CD1c-positive myeloid dendritic cell (primary cell): ENCODE data around the gene UNC13B.
A peak's percentile ranks its signal among the peaks of the same experiment; 100 is the strongest.
"Not testable (repeated sequence)": the region's sequence is repeated elsewhere in the genome, so short reads cannot be mapped to it uniquely, and the experiment has no call there.

Source experiments
- DNase-seq: peaks from one replicate; pipeline ENCODE4 v3.0.0-alpha.2; 2016; ENCODE audit errors: extremely low spot score

Gene UNC13B

GRCh38 chr9:35226651-35227050 is 64.8 kb downstream of the UNC13B start:
- no peak for DNase-seq

- no peak for DNase-seq
Observed at GRCh38 chr9:35227284-35227683, 65.5 kb downstream of the UNC13B start.

- DNase-seq, result peak; percentile 7
Observed at GRCh38 chr9:35229066-35229778, 67.4 kb downstream of the UNC13B start.

- DNase-seq, result no peak
Observed at GRCh38 chr9:35229779-35230143, 68.0 kb downstream of the UNC13B start.

- DNase-seq, result no peak
Observed at GRCh38 chr9:35232867-35233544, 71.2 kb downstream of the UNC13B start.

GRCh38 chr9:35236692-35237091 is 74.9 kb downstream of the UNC13B start:
- no peak for DNase-seq

DNA sequence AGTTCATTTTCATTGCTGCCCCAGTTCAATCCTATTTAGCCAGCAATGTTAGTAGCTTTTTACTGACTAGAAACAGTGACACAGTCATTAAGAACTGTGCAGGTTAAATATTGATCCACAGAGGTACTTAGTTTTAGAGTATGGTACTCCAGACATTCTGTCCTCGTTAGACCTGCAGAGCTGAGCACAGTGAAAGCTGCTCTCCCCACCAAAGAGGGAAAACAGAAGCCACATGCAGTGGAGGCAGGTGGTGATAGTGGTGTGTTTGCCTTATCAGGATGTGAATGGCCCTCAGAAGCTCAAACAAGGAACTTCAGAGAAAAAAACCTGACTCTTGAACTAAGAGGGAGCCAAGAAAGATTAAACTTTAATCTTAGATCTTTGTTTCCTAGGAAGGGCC is 75.5 kb downstream of the UNC13B start:
- DNase-seq, result no peak

DNA sequence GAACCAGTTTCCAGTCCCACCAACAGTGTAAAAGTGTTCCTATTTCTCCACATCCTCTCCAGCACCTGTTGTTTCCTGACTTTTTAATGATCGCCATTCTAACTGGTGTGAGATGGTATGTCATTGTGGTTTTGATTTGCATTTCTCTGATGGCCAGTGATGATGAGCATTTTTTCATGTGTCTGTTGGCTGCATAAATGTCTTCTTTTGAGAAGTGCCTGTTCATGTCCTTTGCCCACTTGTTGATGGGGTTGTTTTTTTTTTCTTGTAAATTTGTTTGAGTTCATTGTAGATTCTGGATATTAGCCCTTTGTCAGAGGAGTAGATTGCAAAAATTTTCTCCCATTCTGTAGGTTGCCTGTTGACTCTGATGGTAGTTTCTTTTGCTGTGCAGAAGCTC is 84.1 kb downstream of the UNC13B start:
- not testable (repeated sequence) for DNase-seq

DNA sequence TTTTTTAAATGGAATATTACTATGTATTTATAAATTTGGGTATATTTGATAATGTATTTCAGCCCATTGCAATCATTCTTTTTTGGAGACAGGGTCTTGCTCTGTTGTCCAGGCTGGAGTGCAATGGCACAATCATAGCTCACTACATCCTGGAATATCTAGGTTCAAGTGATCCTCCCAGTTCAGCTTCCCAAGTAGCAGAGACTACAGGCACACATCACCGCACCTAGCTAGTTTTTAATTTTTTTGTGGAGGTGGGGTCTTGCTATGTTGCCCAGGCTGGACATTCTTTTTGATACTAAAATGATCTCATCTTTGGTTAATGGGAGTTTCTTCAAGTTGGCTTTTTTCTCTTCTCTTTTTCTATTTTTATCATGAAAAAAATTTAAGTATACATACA is 91.3 kb downstream of the UNC13B start:
- DNase-seq, result no peak

GRCh38 chr9:35254237-35254636 is 92.4 kb downstream of the UNC13B start:
- no peak for DNase-seq

DNA sequence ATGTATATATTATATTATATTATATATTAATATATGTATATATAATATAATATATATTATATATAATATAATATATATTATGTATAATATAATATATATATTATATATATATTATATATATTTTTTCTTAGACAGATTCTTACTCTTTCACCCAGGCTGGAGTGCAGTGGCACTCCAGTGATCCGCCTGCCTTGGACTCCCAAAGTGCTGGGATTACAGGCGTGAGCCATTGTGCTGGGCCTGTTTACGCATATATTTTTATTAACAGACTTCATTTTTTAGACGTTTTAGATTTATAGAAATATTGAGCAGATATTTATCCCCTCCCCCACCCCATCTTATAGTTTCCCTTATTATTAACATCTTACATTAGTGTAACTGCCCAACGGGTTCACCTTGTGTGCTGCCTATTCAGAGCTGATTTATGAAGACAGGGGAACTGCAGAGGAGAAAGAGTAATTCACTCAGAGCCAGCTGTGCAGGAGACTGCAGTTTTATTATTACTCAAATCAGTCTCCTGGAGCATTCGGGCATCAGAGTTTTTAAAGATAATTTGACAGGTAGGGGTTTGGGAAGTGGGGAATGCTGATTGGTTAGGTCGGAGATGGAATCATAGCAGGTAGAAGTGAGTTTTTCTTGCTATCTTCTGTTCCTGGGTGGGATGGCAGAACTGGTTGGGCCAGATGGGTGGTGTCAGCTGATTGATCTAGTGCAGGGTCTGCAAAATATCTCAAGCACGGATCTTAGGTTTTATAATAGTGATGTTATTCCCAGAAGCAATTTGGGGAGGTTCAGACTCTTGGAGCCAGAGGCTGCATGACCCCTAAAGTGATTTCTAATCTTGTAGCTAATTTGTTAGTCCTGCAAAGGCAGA is 93.4 kb downstream of the UNC13B start:
- no peak for DNase-seq

GRCh38 chr9:35257986-35258659 is 96.3 kb downstream of the UNC13B start:
- DNase-seq, result peak; percentile 49

DNA sequence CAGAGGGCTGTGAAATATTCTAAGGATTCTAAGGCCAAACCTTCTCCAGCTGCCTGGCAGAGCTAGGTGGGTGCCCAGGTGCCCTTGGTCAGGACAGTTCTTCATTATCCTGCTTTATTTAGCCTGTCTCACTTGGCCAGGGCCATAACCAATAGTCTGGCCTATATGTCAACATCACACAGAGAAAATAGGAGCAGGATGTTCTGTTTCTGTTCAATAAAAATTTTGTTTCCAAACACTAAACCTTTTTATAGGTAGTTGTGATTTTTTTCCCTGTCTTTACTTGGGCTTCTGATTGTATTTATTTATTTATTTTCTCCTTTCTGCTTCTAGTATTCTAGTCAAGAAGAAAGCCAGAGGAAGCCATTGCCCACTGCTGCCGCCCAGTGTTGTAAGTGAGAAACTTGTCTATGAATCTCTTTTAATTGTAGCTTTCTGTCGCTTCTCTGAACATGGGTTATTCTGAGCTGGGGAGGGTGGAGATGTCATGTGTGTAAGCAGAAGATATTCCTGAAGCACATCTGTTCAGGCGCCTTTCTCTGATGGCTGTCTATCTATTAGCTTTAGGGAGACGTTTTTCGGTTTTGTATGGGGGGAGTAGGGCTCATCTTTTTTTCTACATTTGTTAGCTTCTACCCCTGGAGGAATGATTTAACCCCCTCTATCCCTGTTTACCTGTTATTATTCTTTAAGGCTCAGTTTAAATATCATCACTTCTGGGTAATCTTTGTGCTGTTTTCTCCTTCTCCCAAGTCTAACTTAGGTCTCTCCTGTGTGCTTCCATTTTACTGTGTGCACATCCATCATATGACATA is 97.1 kb downstream of the UNC13B start:
- DNase-seq, result peak; percentile 54

DNA sequence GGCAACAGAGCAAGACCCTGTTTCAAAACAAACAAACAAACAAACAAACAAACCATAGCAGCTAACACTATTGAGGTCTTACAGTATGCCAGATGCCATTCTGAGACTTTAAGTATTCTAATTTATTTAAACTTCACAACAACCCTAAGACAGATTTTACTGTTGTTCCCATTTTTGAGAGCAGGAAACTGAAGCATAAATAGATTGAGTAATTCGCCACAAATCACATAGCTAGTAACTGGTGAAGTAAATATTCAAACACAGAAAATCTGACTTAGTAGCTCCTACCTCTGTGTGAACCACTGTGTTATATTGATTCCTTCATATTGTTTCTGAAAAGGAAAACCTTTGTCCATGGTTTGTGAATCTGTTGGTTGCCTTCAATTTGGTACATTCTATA is 98.4 kb downstream of the UNC13B start:
- peak; percentile 9 for DNase-seq

- DNase-seq, result no peak
Observed at GRCh38 chr9:35262064-35262463, 100.3 kb downstream of the UNC13B start.

DNA sequence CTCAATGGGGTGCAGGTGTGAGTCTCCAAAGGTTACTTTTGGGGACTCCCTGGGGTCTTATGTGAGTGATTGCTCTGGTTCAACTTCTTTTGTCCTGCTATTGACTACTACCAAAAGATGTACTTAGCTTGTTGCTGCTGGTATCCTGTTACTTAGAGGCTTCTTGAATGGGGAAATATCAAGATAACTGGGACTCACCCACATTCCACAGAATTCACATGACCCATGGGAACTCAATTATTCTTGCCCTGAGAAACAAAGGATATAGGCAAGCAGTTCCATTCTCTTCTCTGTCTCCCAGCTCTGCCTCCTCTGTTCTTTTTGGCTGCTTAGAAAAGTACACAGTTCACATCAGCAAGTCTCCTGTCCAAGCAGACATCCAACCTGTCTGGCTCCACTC is 105.9 kb downstream of the UNC13B start:
- DNase-seq, result no peak

GRCh38 chr9:35269919-35270318 is 108.1 kb downstream of the UNC13B start:
- DNase-seq, result no peak

GRCh38 chr9:35271637-35272036 is 109.8 kb downstream of the UNC13B start:
- no peak for DNase-seq

- no peak for DNase-seq
Observed at GRCh38 chr9:35272989-35273388, 111.2 kb downstream of the UNC13B start.

DNA sequence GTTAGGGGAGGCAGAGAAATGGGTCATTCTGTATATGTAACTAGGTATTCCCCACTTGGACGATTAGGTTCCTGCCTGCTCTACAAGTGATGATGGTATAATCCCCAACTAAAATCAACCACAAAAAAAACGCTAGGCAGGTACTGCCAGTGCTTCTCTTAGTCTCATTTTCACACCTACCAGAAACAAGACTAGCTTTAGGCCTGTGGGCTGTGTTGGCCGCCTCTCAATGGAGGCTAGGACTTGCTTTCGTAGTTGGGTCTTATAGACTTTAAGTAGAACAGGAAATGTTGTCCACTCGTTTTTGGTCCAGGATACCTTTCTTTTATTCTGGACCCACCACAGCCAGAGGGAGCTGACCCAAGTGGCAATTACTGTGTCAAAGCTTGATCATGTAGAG is 111.8 kb downstream of the UNC13B start:
- DNase-seq, result no peak

DNA sequence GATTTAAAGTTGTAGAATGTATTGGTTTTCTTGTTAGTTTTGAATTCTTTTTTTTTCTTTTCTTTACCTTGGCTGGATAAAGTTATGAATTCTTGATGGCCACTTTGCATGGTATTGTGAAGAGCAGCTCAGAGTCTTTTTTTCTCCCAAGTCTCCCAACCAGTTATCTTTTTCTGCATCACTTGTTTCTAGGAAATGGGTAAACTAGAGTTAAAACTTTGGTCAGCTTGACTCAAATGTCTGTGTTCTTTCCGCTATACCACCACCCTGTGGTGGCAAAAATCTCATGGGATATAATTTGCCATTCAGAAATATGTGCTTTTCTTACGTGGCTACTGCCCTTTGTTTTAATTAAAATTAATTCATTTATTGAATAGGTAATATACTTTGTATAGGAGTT is 113.2 kb downstream of the UNC13B start:
- no peak for DNase-seq
